ENCODE results near the gene ATAT1.

The ATAT1 gene

GRCh38 chr6:30684386-30685156 lies 57.9 kb downstream of the ATAT1 start:
- peak; percentile 66 to 81 for DNase-seq

GRCh38 chr6:30685157-30686008 lies 58.7 kb downstream of the ATAT1 start:
- peak; percentile 55 for DNase-seq

- peak in 1 of 2 experiments; percentile 53 for DNase-seq
Observed at GRCh38 chr6:30686009-30686907, 59.6 kb downstream of the ATAT1 start, which contains the start of gene PPP1R18. Gene PPP1R18, minus strand, starts transcription at chr6:30686645. Its CDS starts 627 bp downstream, at chr6:30686018.

GRCh38 chr6:30686908-30687658 lies 60.4 kb downstream of the ATAT1 start:
- peak; percentile 75 to 89 for DNase-seq

- no peak for DNase-seq
Observed at GRCh38 chr6:30687659-30688431, 61.2 kb downstream of the ATAT1 start.

GRCh38 chr6:30688569-30688968 lies 61.9 kb downstream of the ATAT1 start:
- DNase-seq, result no peak

- no peak for DNase-seq
Observed at GRCh38 chr6:30689022-30689865, 62.6 kb downstream of the ATAT1 start.

- no peak for DNase-seq
Observed at GRCh38 chr6:30689985-30690384, 63.3 kb downstream of the ATAT1 start.

GRCh38 chr6:30690403-30691207 lies 63.9 kb downstream of the ATAT1 start, which contains the start of gene NRM:
Gene NRM, minus strand, starts transcription at chr6:30690984. Its CDS starts 10 bp downstream, at chr6:30690974.
- peak; percentile 83 to 86 for DNase-seq

GRCh38 chr6:30691208-30691847 lies 64.7 kb downstream of the ATAT1 start:
- no peak for DNase-seq
